ENCODE measurements around the gene ADPRM. TPM values are rescaled to one million over a fixed set of nuclear protein-coding genes. Genes with fewer than 3 reads are reported as not detected.

Gene ADPRM
- total RNA-seq, 2 experiments from 2014 or later = 13.0 to 13.6 TPM

GRCh38 chr17:10756185-10756584 is 58.8 kb downstream of the ADPRM start:
- H3K9me3 Mint-ChIP-seq = no peaks in the 10 kb centered on the region
- H3K4me1 Mint-ChIP-seq (ENCODE audit: low read depth) = no peaks in the 10 kb centered on the region
- H3K27ac Mint-ChIP-seq = no peak overlapping the region
- POLR2A ChIA-PET = no interaction called here
- TF ChIP-seq CTCF (IDR thresholded peaks at IDR 0.05) = no peak
- H3K27me3 Mint-ChIP-seq = no peaks in the 10 kb centered on the region
- ATAC-seq (no peak), DNase-seq (no peak)
- H3K4me3 Mint-ChIP-seq = no peak overlapping the region
- no peaks in the 10 kb centered on the region for H3K36me3 Mint-ChIP-seq (ENCODE audit: low read depth)
- CTCF ChIA-PET = no interaction called here
- intact Hi-C loops (cut with micrococcal nuclease) = no loop called here

GRCh38 chr17:10756619-10757018 is 59.2 kb downstream of the ADPRM start:
- CTCF ChIA-PET = no interaction called here
- intact Hi-C loops (cut with micrococcal nuclease) = no loop called here
- DNase-seq = no peak
- H3K9me3 Mint-ChIP-seq = no peaks in the 10 kb centered on the region
- no peak for TF ChIP-seq CTCF (IDR thresholded peaks at IDR 0.05)
- no peak for ATAC-seq
- no peaks in the 10 kb centered on the region for H3K36me3 Mint-ChIP-seq (ENCODE audit: low read depth)
- H3K27me3 Mint-ChIP-seq = no peaks in the 10 kb centered on the region
- H3K4me3 Mint-ChIP-seq = no peak overlapping the region
- no peak overlapping the region for H3K27ac Mint-ChIP-seq
- H3K4me1 Mint-ChIP-seq (ENCODE audit: low read depth) = no peaks in the 10 kb centered on the region
- POLR2A ChIA-PET = no interaction called here

GRCh38 chr17:10757067-10757466 is 59.7 kb downstream of the ADPRM start:
- H3K36me3 Mint-ChIP-seq (ENCODE audit: low read depth) = no peaks in the 10 kb centered on the region
- H3K4me1 Mint-ChIP-seq (ENCODE audit: low read depth) = no peaks in the 10 kb centered on the region
- ATAC-seq (no peak), DNase-seq (no peak)
- no peak overlapping the region for H3K27ac Mint-ChIP-seq
- intact Hi-C loops (cut with micrococcal nuclease) = no loop called here
- H3K9me3 Mint-ChIP-seq = no peaks in the 10 kb centered on the region
- POLR2A ChIA-PET = no interaction called here
- no peaks in the 10 kb centered on the region for H3K27me3 Mint-ChIP-seq
- no peak overlapping the region for H3K4me3 Mint-ChIP-seq
- CTCF ChIA-PET = no interaction called here
- TF ChIP-seq CTCF (IDR thresholded peaks at IDR 0.05) = no peak

GRCh38 chr17:10757647-10758046 is 60.3 kb downstream of the ADPRM start:
- no peaks in the 10 kb centered on the region for H3K36me3 Mint-ChIP-seq (ENCODE audit: low read depth)
- ATAC-seq = no peak
- no peak for DNase-seq
- POLR2A ChIA-PET = no interaction called here
- TF ChIP-seq CTCF (IDR thresholded peaks at IDR 0.05) = no peak
- no peaks in the 10 kb centered on the region for H3K27me3 Mint-ChIP-seq
- CTCF ChIA-PET = no interaction called here
- no peaks in the 10 kb centered on the region for H3K9me3 Mint-ChIP-seq
- H3K27ac Mint-ChIP-seq = no peak overlapping the region
- no peak overlapping the region for H3K4me3 Mint-ChIP-seq
- H3K4me1 Mint-ChIP-seq (ENCODE audit: low read depth) = no peaks in the 10 kb centered on the region
- intact Hi-C loops (cut with micrococcal nuclease) = no loop called here

- Mint-ChIP-seq H3K4me3 (no peak overlapping the region), H3K27me3 (no peaks in the 10 kb centered on the region), H3K36me3 (ENCODE audit: low read depth) (no peaks in the 10 kb centered on the region), H3K4me1 (ENCODE audit: low read depth) (no peaks in the 10 kb centered on the region), H3K27ac (no peak overlapping the region), H3K9me3 (no peaks in the 10 kb centered on the region)
- ChIA-PET CTCF (no interaction called here), POLR2A (no interaction called here)
- DNase-seq = no peak
- no peak for ATAC-seq
- TF ChIP-seq CTCF (IDR thresholded peaks at IDR 0.05) = no peak
- intact Hi-C loops (cut with micrococcal nuclease) = no loop called here
Observed at GRCh38 chr17:10758062-10758461, 60.7 kb downstream of the ADPRM start.

Other genes starting within 250 kb of the ADPRM start
- gene MYH4, start 228.0 kb upstream of the ADPRM start, total RNA-seq = not detected
- not detected for gene MYH1, start 179.1 kb upstream of the ADPRM start, total RNA-seq
- gene MYH2, start 147.9 kb upstream of the ADPRM start, total RNA-seq = not detected
- 1 to 10 TPM; 1.8 to 4.1 TPM for gene MYH3, start 40.3 kb upstream of the ADPRM start, total RNA-seq
- 10 to 100 TPM; 45.3 to 45.4 TPM for gene SCO1, start 61 bp upstream of the ADPRM start, total RNA-seq
- 1 to 10 TPM in 1 of 2 experiments, under 1 TPM in 1; 0.63 to 1.4 TPM for gene TMEM220, start 32.4 kb downstream of the ADPRM start, total RNA-seq
- not detected for gene TMEM238L, start 106.5 kb downstream of the ADPRM start, total RNA-seq
- gene PIRT, start 140.5 kb downstream of the ADPRM start, total RNA-seq = not detected

Measured in activated CD8-positive, alpha-beta T cell treated with anti-CD3 and anti-CD28 coated beads for 36 hours (primary cell).